GM23338 (cell line): ENCODE results near the gene OR8D1. TPM values are rescaled to one million over a fixed set of nuclear protein-coding genes. Genes with fewer than 3 reads are reported as not detected.

Source experiments
- ATAC-seq: fragments of 200-7000 bp; cut with Tn5 transposase; 3 replicates; pipeline ENCODE4 v1.9.1; 2020
- DNase-seq: peaks from one replicate; pipeline ENCODE4 v3.0.0-alpha.2; 2015; ENCODE audit warnings: low spot score
- H2AFZ ChIP-seq: fragments of 200-600 bp; sonication (generic); 2 replicates; pipeline ENCODE4 v1.8.0; 2016; ENCODE audit warnings: antibody characterized with exemption, mild to moderate bottlenecking, moderate library complexity
- H3F3A ChIP-seq: fragments of 200-600 bp; sonication (generic); replicated peaks from 2 replicates; pipeline ENCODE4 v1.8.0; 2017; ENCODE audit warnings: antibody characterized with exemption, mixed run types, low read depth
- H3K27ac ChIP-seq: fragments of 200-600 bp; sonication (generic); 2 replicates; pipeline ENCODE4 v1.6.1; 2016; ENCODE audit warnings: low read depth
- H3K27me3 ChIP-seq: fragments of 200-600 bp; sonication (generic); 2 replicates; pipeline ENCODE4 v1.8.0; 2016; ENCODE audit warnings: mild to moderate bottlenecking, mixed run types, moderate library complexity; ENCODE audit not compliant: insufficient read depth
- H3K36me3 ChIP-seq: fragments of 200-600 bp; sonication (generic); 2 replicates; pipeline ENCODE4 v1.8.0; 2016; ENCODE audit warnings: mild to moderate bottlenecking; ENCODE audit not compliant: insufficient read depth
- H3K4me1 ChIP-seq: fragments of 200-600 bp; sonication (generic); 2 replicates; pipeline ENCODE4 v1.8.0; 2016; ENCODE audit warnings: mild to moderate bottlenecking, moderate library complexity; ENCODE audit not compliant: insufficient read depth
- H3K4me2 ChIP-seq: fragments of 200-600 bp; sonication (generic); 2 replicates; pipeline ENCODE4 v1.7.1; 2017; ENCODE audit warnings: mixed run types
- H3K4me3 ChIP-seq: fragments of 200-600 bp; sonication (generic); 2 replicates; pipeline ENCODE4 v1.6.1; 2016; ENCODE audit warnings: mixed run types
- H3K79me2 ChIP-seq: fragments of 200-600 bp; sonication (generic); replicated peaks from 2 replicates; pipeline ENCODE4 v1.8.0; 2017; ENCODE audit warnings: mild to moderate bottlenecking; ENCODE audit not compliant: insufficient read depth
- H3K9me2 ChIP-seq: fragments of 200-600 bp; sonication (generic); 2 replicates; pipeline ENCODE4 v1.8.0; 2017; ENCODE audit not compliant: insufficient read depth
- H4K20me1 ChIP-seq: fragments of 200-600 bp; sonication (generic); replicated peaks from 2 replicates; pipeline ENCODE4 v1.8.0; 2017; ENCODE audit warnings: mild to moderate bottlenecking; ENCODE audit not compliant: insufficient read depth
- H3K27ac Mint-ChIP-seq: 2 replicates; pipeline ENCODE4 v1.8.0; 2020; ENCODE audit warnings: inconsistent platforms, mild to moderate bottlenecking, moderate library complexity, mixed read lengths
- H3K27me3 Mint-ChIP-seq: 3 replicates; pipeline ENCODE4 v1.8.0; 2022; ENCODE audit warnings: low read depth, mild to moderate bottlenecking, moderate library complexity, mixed read lengths, inconsistent platforms; ENCODE audit not compliant: insufficient read depth, poor library complexity
- H3K36me3 Mint-ChIP-seq: 3 replicates; pipeline ENCODE4 v1.8.0; 2021; ENCODE audit warnings: low read depth, mild to moderate bottlenecking, inconsistent platforms, moderate library complexity, mixed read lengths
- H3K4me1 Mint-ChIP-seq: 3 replicates; pipeline ENCODE4 v1.8.0; 2020; ENCODE audit warnings: mild to moderate bottlenecking, inconsistent platforms, mixed read lengths
- H3K4me3 Mint-ChIP-seq: 3 replicates; pipeline ENCODE4 v1.8.0; 2021; ENCODE audit warnings: moderate library complexity, mild to moderate bottlenecking, inconsistent platforms, mixed read lengths
- H3K9me3 Mint-ChIP-seq: 3 replicates; pipeline ENCODE4 v1.8.0; 2020; ENCODE audit warnings: moderate library complexity, mild to moderate bottlenecking, inconsistent platforms, mixed read lengths
- CREB1 ChIP-seq: fragments of 250-450 bp; sonication (Bioruptor Pico); IDR thresholded peaks from 2 replicates; pipeline ENCODE4 v1.5.0; 2020; ENCODE audit warnings: low read depth, mild to moderate bottlenecking, moderate library complexity
- EZH2 ChIP-seq: fragments of 200-600 bp; sonication (generic); IDR thresholded peaks from one replicate; pipeline ENCODE4 v1.8.0; 2017; ENCODE audit warnings: antibody characterized with exemption, mild to moderate bottlenecking, low read depth; ENCODE audit not compliant: unreplicated experiment
- EZH2phosphoT487 ChIP-seq: fragments of 200-600 bp; sonication (generic); IDR thresholded peaks from one replicate; pipeline ENCODE4 v1.8.1; 2018; ENCODE audit warnings: antibody characterized with exemption; ENCODE audit not compliant: unreplicated experiment
- JUNB ChIP-seq: IDR thresholded peaks from one replicate; pipeline ENCODE4 v1.6.1; 2016; ENCODE audit warnings: antibody characterized with exemption; ENCODE audit not compliant: unreplicated experiment
- NANOG ChIP-seq: IDR thresholded peaks from 2 replicates; pipeline ENCODE4 v1.6.1; 2016; ENCODE audit warnings: antibody characterized with exemption, borderline replicate concordance
- POLR2AphosphoS5 ChIP-seq: IDR thresholded peaks from 2 replicates; pipeline ENCODE4 v1.6.1; 2016; ENCODE audit warnings: antibody characterized with exemption, low read depth
- STAT1 ChIP-seq: IDR thresholded peaks from one replicate; pipeline ENCODE4 v1.6.1; 2016; ENCODE audit warnings: antibody characterized with exemption; ENCODE audit not compliant: unreplicated experiment
- ZNF114 ChIP-seq: fragments of 250-450 bp; sonication (Bioruptor Pico); IDR thresholded peaks from 2 replicates; pipeline ENCODE4 v1.5.0; 2020; ENCODE audit warnings: mild to moderate bottlenecking, moderate library complexity
- ZNF331 ChIP-seq: fragments of 250-450 bp; sonication (Bioruptor Pico); IDR thresholded peaks from 2 replicates; pipeline ENCODE4 v1.5.0; 2020; ENCODE audit warnings: low read depth, mild to moderate bottlenecking, moderate library complexity
- ZNF462 ChIP-seq: fragments of 250-450 bp; sonication (Bioruptor Pico); IDR thresholded peaks from 2 replicates; pipeline ENCODE4 v1.5.0; 2020; ENCODE audit warnings: mild to moderate bottlenecking, moderate library complexity
- polyA plus RNA-seq: library from polyadenylated mRNA; unstranded; fragments of >200 nt; fragmentation: Nextera tagmentation; extraction: Ambion mirVana; gene quantifications from 2 replicates; pipeline ENCODE4 v1.2.1, GENCODE V29; 2016
- total RNA-seq: library from RNA; depleted of rRNA; stranded (reverse); fragments of >200 nt; shearing (Covaris generic); gene quantifications from 2 replicates; pipeline ENCODE4 v1.2.3, GENCODE V29; 2014
- TF ChIP-seq, protein P1 (sequence below): IDR thresholded peaks from one replicate; pipeline ENCODE4 v1.6.1; 2018; ENCODE audit warnings: antibody characterized with exemption; ENCODE audit not compliant: unreplicated experiment
- TF ChIP-seq, protein P2 (sequence below): IDR thresholded peaks from 2 replicates; pipeline ENCODE4 v1.6.1; 2016; ENCODE audit warnings: antibody characterized with exemption
- TF ChIP-seq, protein P3 (sequence below), 2 experiments: fragments of 200-600 bp in 1 of 2; sonication (generic) in 1 of 2; conservative IDR thresholded peaks; 2 replicates each; pipeline versions ENCODE4 v1.5.1 to v1.6.1; 2016 to 2017; ENCODE audit warnings: antibody characterized with exemption in 2 of 2, low read depth in 2 of 2, mild to moderate bottlenecking in 2 of 2, moderate library complexity in 1 of 2

The OR8D1 gene
- total and polyA plus RNA-seq, 2 experiments from 2014 or later, result not detected

- Mint-ChIP-seq H3K4me3 (no peak within 1 kb of the TSS), H3K9me3 (no peaks in the 10 kb centered on the region), H3K36me3 (no peaks in the 10 kb centered on the region), H3K27ac (no peak within 1 kb of the TSS), H3K4me1 (no peaks in the 10 kb centered on the region), H3K27me3 (no peaks in the 10 kb centered on the region)
- no peak for DNase-seq
- Histone ChIP-seq H3K36me3 (no peaks in the 10 kb centered on the region), H3K27me3 (no peaks in the 10 kb centered on the region), H4K20me1 (no peaks in the 10 kb centered on the region), H3K4me1 (no peaks in the 10 kb centered on the region), H3F3A (no peaks in the 10 kb centered on the region), H3K79me2 (no peaks in the 10 kb centered on the region), H3K27ac (no peak within 1 kb of the TSS), H3K9me2 (0 out of 2 replicates have a peak, but pooled peaks cover 2% of the 10 kb centered on the region), H2AFZ (no peak within 1 kb of the TSS), H3K4me3 (no peak within 1 kb of the TSS), H3K4me2 (no peak within 1 kb of the TSS)
- TF ChIP-seq NANOG (no peak), POLR2AphosphoS5 (no peak), JUNB (no peak), ZNF331 (CRISPR knock-in tag) (no peak), ZNF462 (CRISPR knock-in tag) (no peak), ZNF114 (CRISPR knock-in tag) (no peak), STAT1 (no peak), EZH2 (no peak), EZH2phosphoT487 (no peak), CREB1 (CRISPR knock-in tag) (no peak)
- TF ChIP-seq, protein P1, sequence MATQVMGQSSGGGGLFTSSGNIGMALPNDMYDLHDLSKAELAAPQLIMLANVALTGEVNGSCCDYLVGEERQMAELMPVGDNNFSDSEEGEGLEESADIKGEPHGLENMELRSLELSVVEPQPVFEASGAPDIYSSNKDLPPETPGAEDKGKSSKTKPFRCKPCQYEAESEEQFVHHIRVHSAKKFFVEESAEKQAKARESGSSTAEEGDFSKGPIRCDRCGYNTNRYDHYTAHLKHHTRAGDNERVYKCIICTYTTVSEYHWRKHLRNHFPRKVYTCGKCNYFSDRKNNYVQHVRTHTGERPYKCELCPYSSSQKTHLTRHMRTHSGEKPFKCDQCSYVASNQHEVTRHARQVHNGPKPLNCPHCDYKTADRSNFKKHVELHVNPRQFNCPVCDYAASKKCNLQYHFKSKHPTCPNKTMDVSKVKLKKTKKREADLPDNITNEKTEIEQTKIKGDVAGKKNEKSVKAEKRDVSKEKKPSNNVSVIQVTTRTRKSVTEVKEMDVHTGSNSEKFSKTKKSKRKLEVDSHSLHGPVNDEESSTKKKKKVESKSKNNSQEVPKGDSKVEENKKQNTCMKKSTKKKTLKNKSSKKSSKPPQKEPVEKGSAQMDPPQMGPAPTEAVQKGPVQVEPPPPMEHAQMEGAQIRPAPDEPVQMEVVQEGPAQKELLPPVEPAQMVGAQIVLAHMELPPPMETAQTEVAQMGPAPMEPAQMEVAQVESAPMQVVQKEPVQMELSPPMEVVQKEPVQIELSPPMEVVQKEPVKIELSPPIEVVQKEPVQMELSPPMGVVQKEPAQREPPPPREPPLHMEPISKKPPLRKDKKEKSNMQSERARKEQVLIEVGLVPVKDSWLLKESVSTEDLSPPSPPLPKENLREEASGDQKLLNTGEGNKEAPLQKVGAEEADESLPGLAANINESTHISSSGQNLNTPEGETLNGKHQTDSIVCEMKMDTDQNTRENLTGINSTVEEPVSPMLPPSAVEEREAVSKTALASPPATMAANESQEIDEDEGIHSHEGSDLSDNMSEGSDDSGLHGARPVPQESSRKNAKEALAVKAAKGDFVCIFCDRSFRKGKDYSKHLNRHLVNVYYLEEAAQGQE, result no peak
- TF ChIP-seq, protein P2, sequence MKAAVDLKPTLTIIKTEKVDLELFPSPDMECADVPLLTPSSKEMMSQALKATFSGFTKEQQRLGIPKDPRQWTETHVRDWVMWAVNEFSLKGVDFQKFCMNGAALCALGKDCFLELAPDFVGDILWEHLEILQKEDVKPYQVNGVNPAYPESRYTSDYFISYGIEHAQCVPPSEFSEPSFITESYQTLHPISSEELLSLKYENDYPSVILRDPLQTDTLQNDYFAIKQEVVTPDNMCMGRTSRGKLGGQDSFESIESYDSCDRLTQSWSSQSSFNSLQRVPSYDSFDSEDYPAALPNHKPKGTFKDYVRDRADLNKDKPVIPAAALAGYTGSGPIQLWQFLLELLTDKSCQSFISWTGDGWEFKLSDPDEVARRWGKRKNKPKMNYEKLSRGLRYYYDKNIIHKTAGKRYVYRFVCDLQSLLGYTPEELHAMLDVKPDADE, result no peak
- TF ChIP-seq, protein P3, sequence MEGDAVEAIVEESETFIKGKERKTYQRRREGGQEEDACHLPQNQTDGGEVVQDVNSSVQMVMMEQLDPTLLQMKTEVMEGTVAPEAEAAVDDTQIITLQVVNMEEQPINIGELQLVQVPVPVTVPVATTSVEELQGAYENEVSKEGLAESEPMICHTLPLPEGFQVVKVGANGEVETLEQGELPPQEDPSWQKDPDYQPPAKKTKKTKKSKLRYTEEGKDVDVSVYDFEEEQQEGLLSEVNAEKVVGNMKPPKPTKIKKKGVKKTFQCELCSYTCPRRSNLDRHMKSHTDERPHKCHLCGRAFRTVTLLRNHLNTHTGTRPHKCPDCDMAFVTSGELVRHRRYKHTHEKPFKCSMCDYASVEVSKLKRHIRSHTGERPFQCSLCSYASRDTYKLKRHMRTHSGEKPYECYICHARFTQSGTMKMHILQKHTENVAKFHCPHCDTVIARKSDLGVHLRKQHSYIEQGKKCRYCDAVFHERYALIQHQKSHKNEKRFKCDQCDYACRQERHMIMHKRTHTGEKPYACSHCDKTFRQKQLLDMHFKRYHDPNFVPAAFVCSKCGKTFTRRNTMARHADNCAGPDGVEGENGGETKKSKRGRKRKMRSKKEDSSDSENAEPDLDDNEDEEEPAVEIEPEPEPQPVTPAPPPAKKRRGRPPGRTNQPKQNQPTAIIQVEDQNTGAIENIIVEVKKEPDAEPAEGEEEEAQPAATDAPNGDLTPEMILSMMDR (conservative IDR thresholded peaks at IDR 0.05; ENCODE audit: low read depth in 2 of 2), result no peak
- no peak for ATAC-seq
Observed at GRCh38 chr11:124256076-124256475, 57.7 kb downstream of the OR8D1 start, which contains the start of gene OR8G5. Gene OR8G5 (plus strand): TSS chr11:124256376. CDS start chr11:124264932, 8,556 bp downstream.
